Osteoblast (primary cell): Measurements from ENCODE around the gene APOA4. TPM values are rescaled to one million over a fixed set of nuclear protein-coding genes. Genes with fewer than 3 reads are reported as not detected.

Experiments used
- DNase-seq: peaks from one replicate; pipeline ENCODE4 v3.0.0; 2011; ENCODE audit warnings: low spot score, mixed read lengths; ENCODE audit not compliant: insufficient read length; ENCODE audit errors: missing footprints
- H2AFZ ChIP-seq: 2 replicates; pipeline ENCODE4 v1.6.0; 2011; ENCODE audit warnings: mild to moderate bottlenecking, low read length
- H3K27ac ChIP-seq: 2 replicates; pipeline ENCODE4 v1.5.1; 2011; ENCODE audit warnings: mild to moderate bottlenecking, low read depth, low read length, moderate library complexity
- H3K27me3 ChIP-seq: 2 replicates; pipeline ENCODE4 v1.6.0; 2012; ENCODE audit warnings: mild to moderate bottlenecking, control low read depth, inconsistent platforms, low read length, moderate library complexity; ENCODE audit not compliant: insufficient read depth
- H3K36me3 ChIP-seq: 2 replicates; pipeline ENCODE4 v1.5.1; 2011; ENCODE audit warnings: mild to moderate bottlenecking, low read length, control low read depth, moderate library complexity; ENCODE audit not compliant: insufficient read depth
- H3K4me1 ChIP-seq: 2 replicates; pipeline ENCODE4 v1.5.1; 2011; ENCODE audit warnings: mild to moderate bottlenecking, low read length, control low read depth, moderate library complexity; ENCODE audit not compliant: insufficient read depth
- H3K4me2 ChIP-seq: 2 replicates; pipeline ENCODE4 v1.6.0; 2011; ENCODE audit warnings: mild to moderate bottlenecking, low read length; ENCODE audit not compliant: insufficient read depth
- H3K4me3 ChIP-seq: fragments of 200-600 bp; sonication (generic); 3 replicates; pipeline ENCODE4 v1.5.1; 2012; ENCODE audit warnings: mild to moderate bottlenecking, low read length, inconsistent platforms; ENCODE audit not compliant: insufficient read depth
- H3K79me2 ChIP-seq: 2 replicates; pipeline ENCODE4 v1.6.0; 2012; ENCODE audit warnings: mild to moderate bottlenecking, low read length, control low read depth, inconsistent platforms; ENCODE audit not compliant: insufficient read depth
- H3K9me3 ChIP-seq: 2 replicates; pipeline ENCODE4 v1.5.1; 2011; ENCODE audit warnings: low read depth, low read length, control low read depth
- H4K20me1 ChIP-seq: 2 replicates; pipeline ENCODE4 v1.6.0; 2012; ENCODE audit warnings: mild to moderate bottlenecking, low read length, control low read depth; ENCODE audit not compliant: insufficient read depth
- CTCF ChIP-seq: IDR thresholded peaks from 2 replicates; pipeline ENCODE4 v1.5.1; 2011; ENCODE audit warnings: mild to moderate bottlenecking, low read depth, low read length, moderate library complexity; ENCODE audit errors: extremely low read depth
- total RNA-seq: library from RNA; depleted of rRNA; stranded (reverse); fragments of >200 nt; gene quantifications from 2 replicates; pipeline ENCODE4 v1.2.3, GENCODE V29; 2012

Gene APOA4
- total RNA-seq, 1 donor = not detected

GRCh38 chr11:116775975-116776374 is 47.1 kb downstream of the APOA4 start:
- Histone ChIP-seq H3K4me2 (no peak overlapping the region), H3K79me2 (peaks cover 17% of the 10 kb centered on the region), H2AFZ (no peak overlapping the region), H3K36me3 (peaks cover 48% of the 10 kb centered on the region), H3K4me1 (peaks cover 21% of the 10 kb centered on the region), H3K9me3 (no peaks in the 10 kb centered on the region), H3K27ac (no peak overlapping the region), H4K20me1 (peaks cover 7% of the 10 kb centered on the region), H3K27me3 (no peaks in the 10 kb centered on the region), H3K4me3 (no peak overlapping the region)
- TF ChIP-seq CTCF = no peak
- DNase-seq = no peak

GRCh38 chr11:116774661-116775060 is 48.4 kb downstream of the APOA4 start:
- H3K9me3 ChIP-seq = no peaks in the 10 kb centered on the region
- no peak overlapping the region for H3K27ac ChIP-seq
- H3K4me1 ChIP-seq = peaks cover 21% of the 10 kb centered on the region
- no peaks in the 10 kb centered on the region for H4K20me1 ChIP-seq
- H3K27me3 ChIP-seq = no peaks in the 10 kb centered on the region
- no peak for TF ChIP-seq CTCF
- H3K36me3 ChIP-seq = peaks cover 37% of the 10 kb centered on the region
- H3K4me3 ChIP-seq = no peak overlapping the region
- H3K4me2 ChIP-seq = no peak overlapping the region
- H2AFZ ChIP-seq = no peak overlapping the region
- peaks cover 26% of the 10 kb centered on the region for H3K79me2 ChIP-seq
- peak; percentile 66 for DNase-seq

- H3K4me1 ChIP-seq = peaks cover 21% of the 10 kb centered on the region
- no peaks in the 10 kb centered on the region for H3K27me3 ChIP-seq
- peak overlapping the region; percentile 87 for H3K4me3 ChIP-seq
- DNase-seq = peak; percentile 62
- H2AFZ ChIP-seq = peak overlapping the region; percentile 76
- peaks cover 30% of the 10 kb centered on the region for H3K79me2 ChIP-seq
- H3K36me3 ChIP-seq = peaks cover 31% of the 10 kb centered on the region
- H3K4me2 ChIP-seq = peak overlapping the region; percentile 90
- peak overlapping the region; percentile 60 for H3K27ac ChIP-seq
- H4K20me1 ChIP-seq = no peaks in the 10 kb centered on the region
- H3K9me3 ChIP-seq = no peaks in the 10 kb centered on the region
- TF ChIP-seq CTCF = no peak
Observed at GRCh38 chr11:116773203-116774097, 49.7 kb downstream of the APOA4 start.

- no peaks in the 10 kb centered on the region for H4K20me1 ChIP-seq
- peak within 1 kb of the TSS; percentile 90 for H3K4me2 ChIP-seq
- H3K36me3 ChIP-seq = peaks cover 30% of the 10 kb centered on the region
- peak within 1 kb of the TSS; percentile 76 for H3K27ac ChIP-seq
- H3K4me1 ChIP-seq = peaks cover 21% of the 10 kb centered on the region
- H3K79me2 ChIP-seq = peaks cover 31% of the 10 kb centered on the region
- no peaks in the 10 kb centered on the region for H3K9me3 ChIP-seq
- peak within 1 kb of the TSS; percentile 93 for H2AFZ ChIP-seq
- DNase-seq = peak; percentile 94
- no peaks in the 10 kb centered on the region for H3K27me3 ChIP-seq
- no peak for TF ChIP-seq CTCF
- H3K4me3 ChIP-seq = peak within 1 kb of the TSS; percentile 87
Observed at GRCh38 chr11:116772443-116773202, 50.5 kb downstream of the APOA4 start, which contains the start of gene BUD13. Gene BUD13 (minus strand): TSS chr11:116772987. CDS start chr11:116772964, 23 bp downstream.
